ENCODE measurements around the gene NFAT5. TPM values are rescaled to one million over a fixed set of nuclear protein-coding genes. Genes with fewer than 3 reads are reported as not detected.

Gene NFAT5
- total and polyA plus RNA-seq, 12 donors: 1.9 to 79.4 (median 50.7) TPM

GRCh38 chr16:69616082-69616481 lies 50.3 kb downstream of the NFAT5 start:
- peak overlapping the region in 1 of 5 donors; percentile 12 for H3K27ac ChIP-seq
- TF ChIP-seq POLR2A (IDR thresholded peaks at IDR 0.05): no peak
- no peak for TF ChIP-seq CTCF (IDR thresholded peaks at IDR 0.05)
- H3K4me3 ChIP-seq: no peak overlapping the region
- intact Hi-C loops (cut with DNase I): no loop called here
- H3K9me3 ChIP-seq (replicated peaks in 1 of 3): no peaks in the 10 kb centered on the region
- H3K27me3 ChIP-seq: no peaks in the 10 kb centered on the region
- no peaks in the 10 kb centered on the region for H3K36me3 ChIP-seq (replicated peaks in 1 of 2)
- WGBS, 4 donors: 88 to 95% (median 92%) methylated on average over 4 of the region's 4 CpGs
- H3K4me1 ChIP-seq (replicated peaks in 1 of 2): peaks cover 8 to 67% of the 10 kb centered on the region in 2 donors
- no peak for DNase-seq

GRCh38 chr16:69618307-69618706 lies 52.5 kb downstream of the NFAT5 start:
- TF ChIP-seq CTCF (IDR thresholded peaks at IDR 0.05): no peak
- TF ChIP-seq POLR2A (IDR thresholded peaks at IDR 0.05): peak in 1 of 2 donors; percentile 9
- Histone ChIP-seq H3K27me3 (no peaks in the 10 kb centered on the region), H3K36me3 (replicated peaks in 1 of 2) (no peaks in the 10 kb centered on the region), H3K4me3 (no peak overlapping the region), H3K27ac (peak overlapping the region in 1 of 5 donors; percentile 47), H3K4me1 (replicated peaks in 1 of 2) (peaks cover 8 to 52% of the 10 kb centered on the region in 2 donors), H3K9me3 (replicated peaks in 1 of 3) (no peaks in the 10 kb centered on the region)
- peak in 1 of 7 donors; percentile 31 for DNase-seq
- intact Hi-C loops (cut with DNase I): no loop called here
- 21 to 37% (median 28%) methylated on average over 1 of the region's 1 CpG for WGBS, 4 donors

- H3K27ac ChIP-seq: peak overlapping the region in 1 of 5 donors; percentile 47
- no peaks in the 10 kb centered on the region for H3K27me3 ChIP-seq
- H3K4me1 ChIP-seq (replicated peaks in 1 of 2): peaks cover 8 to 48% of the 10 kb centered on the region in 2 donors
- no peak for DNase-seq
- intact Hi-C loops (cut with DNase I): no loop called here
- H3K36me3 ChIP-seq (replicated peaks in 1 of 2): no peaks in the 10 kb centered on the region
- no peak for TF ChIP-seq CTCF (IDR thresholded peaks at IDR 0.05)
- TF ChIP-seq POLR2A (IDR thresholded peaks at IDR 0.05): no peak
- H3K4me3 ChIP-seq: no peak overlapping the region
- WGBS, 4 donors: 54 to 72% (median 71%) methylated on average over 3 of the region's 3 CpGs
- no peaks in the 10 kb centered on the region for H3K9me3 ChIP-seq (replicated peaks in 1 of 3)
These were observed 53.0 kb downstream of the NFAT5 start for GRCh38 chr16:69618721-69619120.

GRCh38 chr16:69619514-69619913 lies 53.7 kb downstream of the NFAT5 start:
- Histone ChIP-seq H3K27me3 (no peaks in the 10 kb centered on the region), H3K36me3 (replicated peaks in 1 of 2) (no peaks in the 10 kb centered on the region), H3K9me3 (replicated peaks in 1 of 3) (no peaks in the 10 kb centered on the region), H3K4me3 (no peak overlapping the region), H3K27ac (peak overlapping the region in 1 of 5 donors; percentile 47), H3K4me1 (replicated peaks in 1 of 2) (peaks cover 8 to 40% of the 10 kb centered on the region in 2 donors)
- intact Hi-C loops (cut with DNase I): no loop called here
- no peak for DNase-seq
- no peak for TF ChIP-seq CTCF (IDR thresholded peaks at IDR 0.05)
- no peak for TF ChIP-seq POLR2A (IDR thresholded peaks at IDR 0.05)
